Neural cell (in vitro differentiated cells): ENCODE results near the gene EIF4G3. TPM values are rescaled to one million over a fixed set of nuclear protein-coding genes. Genes with fewer than 3 reads are reported as not detected.
"Not testable (repeated sequence)": the region's sequence is repeated elsewhere in the genome, so short reads cannot be mapped to it uniquely, and the experiment has no call there.

Experiments used
- H2AFZ ChIP-seq: fragments of 200-600, 300-800 bp; sonication (generic), shearing (Covaris generic); 2 replicates; pipeline ENCODE4 v1.6.0; 2014; ENCODE audit warnings: low read depth, mild to moderate bottlenecking, antibody characterized with exemption, low read length, moderate library complexity
- H3F3A ChIP-seq: fragments of 200-600 bp; shearing (Covaris generic); 2 replicates; pipeline ENCODE4 v1.6.1; 2016; ENCODE audit warnings: mild to moderate bottlenecking, moderate library complexity, mixed read lengths, antibody characterized with exemption, low read length; ENCODE audit not compliant: insufficient read depth, poor library complexity, severe bottlenecking
- H3K27ac ChIP-seq: fragments of 200-600, 300-800 bp; sonication (generic), shearing (Covaris generic); 2 replicates; pipeline ENCODE4 v1.5.1; 2014; ENCODE audit warnings: mild to moderate bottlenecking, low read length, moderate library complexity
- H3K27me3 ChIP-seq: fragments of 300-800, 200-600 bp; sonication (generic), shearing (Covaris generic); 2 replicates; pipeline ENCODE4 v1.6.0; 2014; ENCODE audit warnings: mild to moderate bottlenecking, low read depth, low read length, moderate library complexity; ENCODE audit not compliant: insufficient read depth
- H3K36me3 ChIP-seq: fragments of 300-800, 200-600 bp; sonication (generic), shearing (Covaris generic); 2 replicates; pipeline ENCODE4 v1.5.1; 2014; ENCODE audit warnings: mild to moderate bottlenecking, antibody characterized with exemption, low read length, moderate library complexity; ENCODE audit not compliant: insufficient read depth
- H3K4me2 ChIP-seq: fragments of 300-800, 200-600 bp; sonication (generic), shearing (Covaris generic); 2 replicates; pipeline ENCODE4 v1.6.0; 2014; ENCODE audit warnings: mild to moderate bottlenecking, low read length
- H3K4me3 ChIP-seq: fragments of 300-800, 200-600 bp; sonication (generic), shearing (Covaris generic); 2 replicates; pipeline ENCODE4 v1.5.1; 2014; ENCODE audit warnings: mild to moderate bottlenecking, low read length, moderate library complexity
- H3K79me2 ChIP-seq: fragments of 200-600 bp; shearing (Covaris generic); replicated peaks from 2 replicates; pipeline ENCODE4 v1.6.0; 2014; ENCODE audit warnings: mild to moderate bottlenecking, low read length, moderate library complexity; ENCODE audit not compliant: insufficient read depth
- H3K9ac ChIP-seq: fragments of 300-800, 200-600 bp; sonication (generic), shearing (Covaris generic); 2 replicates; pipeline ENCODE4 v1.6.1; 2016; ENCODE audit warnings: mild to moderate bottlenecking, low read length, mixed read lengths
- H3K9me2 ChIP-seq: fragments of 200-600 bp; shearing (Covaris generic); 2 replicates; pipeline ENCODE4 v1.6.1; 2016; ENCODE audit warnings: mild to moderate bottlenecking, low read length, mixed read lengths; ENCODE audit not compliant: insufficient read depth
- H3K9me3 ChIP-seq: fragments of 200-600, 300-800 bp; sonication (generic), shearing (Covaris generic); 2 replicates; pipeline ENCODE4 v1.6.1; 2016; ENCODE audit warnings: mild to moderate bottlenecking, mixed run types, low read length, moderate library complexity, mixed read lengths
- H4K20me1 ChIP-seq: fragments of 200-600 bp; shearing (Covaris generic); 2 replicates; pipeline ENCODE4 v1.6.1; 2016; ENCODE audit warnings: mild to moderate bottlenecking, mixed run types; ENCODE audit not compliant: insufficient read depth
- EP300 ChIP-seq: fragments of 450-650 bp; conservative IDR thresholded peaks from 2 replicates; pipeline ENCODE4 v1.6.1; 2014; ENCODE audit warnings: antibody characterized with exemption, mild to moderate bottlenecking, moderate library complexity; ENCODE audit not compliant: poor library complexity, severe bottlenecking
- EZH2 ChIP-seq: fragments of 200-600, 300-800 bp; shearing (Covaris generic), sonication (generic); IDR thresholded peaks from 2 replicates; pipeline ENCODE4 v1.6.1; 2014; ENCODE audit warnings: antibody characterized with exemption, low read length, borderline replicate concordance, mild to moderate bottlenecking; ENCODE audit not compliant: insufficient read depth, poor library complexity, severe bottlenecking
- MXI1 ChIP-seq: fragments of 450-650 bp; conservative IDR thresholded peaks from 2 replicates; pipeline ENCODE4 v1.6.1; 2014; ENCODE audit warnings: antibody characterized with exemption, mild to moderate bottlenecking; ENCODE audit not compliant: poor library complexity, severe bottlenecking
- POLR2AphosphoS5 ChIP-seq: IDR thresholded peaks from 2 replicates; pipeline ENCODE4 v1.6.1; 2012
- RAD21 ChIP-seq: fragments of 450-650 bp; conservative IDR thresholded peaks from 2 replicates; pipeline ENCODE4 v1.6.1; 2014; ENCODE audit warnings: antibody characterized with exemption, mild to moderate bottlenecking, moderate library complexity
- SMC3 ChIP-seq: fragments of 450-650 bp; conservative IDR thresholded peaks from 2 replicates; pipeline ENCODE4 v1.6.1; 2014; ENCODE audit warnings: antibody characterized with exemption, mild to moderate bottlenecking, moderate library complexity; ENCODE audit not compliant: poor library complexity
- TAF1 ChIP-seq: IDR thresholded peaks from 2 replicates; pipeline ENCODE4 v1.6.1; 2012; ENCODE audit warnings: low read depth
- polyA plus RNA-seq: library from polyadenylated mRNA; depleted of rRNA; stranded (reverse); fragments of >200 nt; gene quantifications from 2 replicates; pipeline ENCODE4 v1.2.3, GENCODE V29; 2014
- TF ChIP-seq, protein P1 (sequence below): fragments of 450-650 bp; IDR thresholded peaks from 2 replicates; pipeline ENCODE4 v1.5.1; 2014; ENCODE audit warnings: antibody characterized with exemption, mild to moderate bottlenecking, moderate library complexity; ENCODE audit not compliant: poor library complexity, severe bottlenecking
- TF ChIP-seq, protein P2 (sequence below): IDR thresholded peaks from 2 replicates; pipeline ENCODE4 v1.6.1; 2012; ENCODE audit warnings: borderline replicate concordance

The EIF4G3 gene
- polyA plus RNA-seq, 1 donor from 2014 or later: 56.9 TPM

DNA sequence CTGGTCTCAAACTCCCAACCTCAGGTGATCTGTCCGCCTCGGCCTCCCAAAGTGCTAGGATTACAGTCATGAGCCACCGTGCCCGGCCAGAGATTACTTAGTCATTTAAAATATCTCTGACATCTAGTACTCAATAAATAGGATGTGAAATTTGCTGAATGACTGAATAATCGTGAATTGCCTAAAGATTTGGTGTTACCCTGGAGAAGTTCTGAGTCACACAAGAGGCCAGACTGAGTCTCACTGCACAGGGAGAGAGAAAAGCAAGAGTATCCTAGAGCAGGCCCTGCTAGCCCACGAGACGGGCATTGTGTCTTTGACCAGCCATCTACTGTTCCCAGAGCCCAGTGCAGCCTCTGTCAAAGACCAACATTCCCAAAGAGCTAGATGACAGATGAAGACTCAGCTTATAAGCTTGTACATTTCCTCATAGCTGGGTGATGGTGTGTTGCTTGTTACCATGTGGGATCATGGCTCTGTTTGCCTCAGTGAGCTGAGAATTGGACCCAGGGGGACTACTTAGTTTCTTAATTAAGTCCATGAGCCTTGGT is 5.6 kb upstream of the EIF4G3 start:
- Histone ChIP-seq H2AFZ (no peak overlapping the region), H3K9me2 (no peaks in the 10 kb centered on the region), H3K36me3 (no peaks in the 10 kb centered on the region), H4K20me1 (no peaks in the 10 kb centered on the region), H3K9ac (no peak overlapping the region), H3K27me3 (no peaks in the 10 kb centered on the region), H3K79me2 (no peaks in the 10 kb centered on the region), H3K9me3 (no peaks in the 10 kb centered on the region), H3K4me3 (no peak overlapping the region), H3K4me2 (no peak overlapping the region), H3K27ac (no peak overlapping the region), H3F3A (no peaks in the 10 kb centered on the region)
- TF ChIP-seq SMC3 (no peak), POLR2AphosphoS5 (no peak), TAF1 (no peak), EP300 (no peak), RAD21 (no peak), MXI1 (no peak), EZH2 (no peak)
- TF ChIP-seq, protein P1, sequence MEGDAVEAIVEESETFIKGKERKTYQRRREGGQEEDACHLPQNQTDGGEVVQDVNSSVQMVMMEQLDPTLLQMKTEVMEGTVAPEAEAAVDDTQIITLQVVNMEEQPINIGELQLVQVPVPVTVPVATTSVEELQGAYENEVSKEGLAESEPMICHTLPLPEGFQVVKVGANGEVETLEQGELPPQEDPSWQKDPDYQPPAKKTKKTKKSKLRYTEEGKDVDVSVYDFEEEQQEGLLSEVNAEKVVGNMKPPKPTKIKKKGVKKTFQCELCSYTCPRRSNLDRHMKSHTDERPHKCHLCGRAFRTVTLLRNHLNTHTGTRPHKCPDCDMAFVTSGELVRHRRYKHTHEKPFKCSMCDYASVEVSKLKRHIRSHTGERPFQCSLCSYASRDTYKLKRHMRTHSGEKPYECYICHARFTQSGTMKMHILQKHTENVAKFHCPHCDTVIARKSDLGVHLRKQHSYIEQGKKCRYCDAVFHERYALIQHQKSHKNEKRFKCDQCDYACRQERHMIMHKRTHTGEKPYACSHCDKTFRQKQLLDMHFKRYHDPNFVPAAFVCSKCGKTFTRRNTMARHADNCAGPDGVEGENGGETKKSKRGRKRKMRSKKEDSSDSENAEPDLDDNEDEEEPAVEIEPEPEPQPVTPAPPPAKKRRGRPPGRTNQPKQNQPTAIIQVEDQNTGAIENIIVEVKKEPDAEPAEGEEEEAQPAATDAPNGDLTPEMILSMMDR: no peak
- TF ChIP-seq, protein P2, sequence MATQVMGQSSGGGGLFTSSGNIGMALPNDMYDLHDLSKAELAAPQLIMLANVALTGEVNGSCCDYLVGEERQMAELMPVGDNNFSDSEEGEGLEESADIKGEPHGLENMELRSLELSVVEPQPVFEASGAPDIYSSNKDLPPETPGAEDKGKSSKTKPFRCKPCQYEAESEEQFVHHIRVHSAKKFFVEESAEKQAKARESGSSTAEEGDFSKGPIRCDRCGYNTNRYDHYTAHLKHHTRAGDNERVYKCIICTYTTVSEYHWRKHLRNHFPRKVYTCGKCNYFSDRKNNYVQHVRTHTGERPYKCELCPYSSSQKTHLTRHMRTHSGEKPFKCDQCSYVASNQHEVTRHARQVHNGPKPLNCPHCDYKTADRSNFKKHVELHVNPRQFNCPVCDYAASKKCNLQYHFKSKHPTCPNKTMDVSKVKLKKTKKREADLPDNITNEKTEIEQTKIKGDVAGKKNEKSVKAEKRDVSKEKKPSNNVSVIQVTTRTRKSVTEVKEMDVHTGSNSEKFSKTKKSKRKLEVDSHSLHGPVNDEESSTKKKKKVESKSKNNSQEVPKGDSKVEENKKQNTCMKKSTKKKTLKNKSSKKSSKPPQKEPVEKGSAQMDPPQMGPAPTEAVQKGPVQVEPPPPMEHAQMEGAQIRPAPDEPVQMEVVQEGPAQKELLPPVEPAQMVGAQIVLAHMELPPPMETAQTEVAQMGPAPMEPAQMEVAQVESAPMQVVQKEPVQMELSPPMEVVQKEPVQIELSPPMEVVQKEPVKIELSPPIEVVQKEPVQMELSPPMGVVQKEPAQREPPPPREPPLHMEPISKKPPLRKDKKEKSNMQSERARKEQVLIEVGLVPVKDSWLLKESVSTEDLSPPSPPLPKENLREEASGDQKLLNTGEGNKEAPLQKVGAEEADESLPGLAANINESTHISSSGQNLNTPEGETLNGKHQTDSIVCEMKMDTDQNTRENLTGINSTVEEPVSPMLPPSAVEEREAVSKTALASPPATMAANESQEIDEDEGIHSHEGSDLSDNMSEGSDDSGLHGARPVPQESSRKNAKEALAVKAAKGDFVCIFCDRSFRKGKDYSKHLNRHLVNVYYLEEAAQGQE: no peak

DNA sequence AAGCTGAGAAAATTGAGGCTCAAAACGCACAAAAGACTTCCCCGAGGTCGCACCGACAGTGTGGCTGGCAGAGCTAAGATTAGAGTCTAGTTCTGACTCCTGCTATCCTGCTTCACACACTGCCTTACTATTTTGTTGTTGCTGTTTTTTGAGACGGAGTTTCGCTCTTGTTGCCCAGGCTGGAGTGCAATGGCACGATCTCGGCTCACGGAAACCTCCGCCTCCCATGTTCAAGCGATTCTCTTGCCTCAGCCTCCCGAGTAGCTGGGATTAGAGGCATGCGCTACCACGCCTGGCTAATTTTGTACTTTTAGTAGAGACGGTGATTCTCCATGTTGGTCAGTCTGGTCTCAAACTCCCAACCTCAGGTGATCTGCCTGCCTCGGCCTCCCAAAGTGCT is 1.6 kb upstream of the EIF4G3 start:
- not testable (repeated sequence) for H2AFZ ChIP-seq, H3K36me3 ChIP-seq, H3K27me3 ChIP-seq, H3K4me2 ChIP-seq, H3K4me3 ChIP-seq, H3K27ac ChIP-seq, H3F3A ChIP-seq, H3K9ac ChIP-seq, H3K9me3 ChIP-seq, H3K9me2 ChIP-seq
- peaks cover 27% of the 10 kb centered on the region for H3K79me2 ChIP-seq
- peaks cover 10% of the 10 kb centered on the region for H4K20me1 ChIP-seq
